Measurements from ENCODE around the gene TIMP2.

TIMP2 gene

GRCh38 chr17:78922816-78923498 is 2.2 kb downstream of the TIMP2 start:
- peak overlapping the region; percentile 86 for H3K4me3 ChIP-seq (ENCODE audit: low read depth, low read length)
- no peak for DNase-seq (ENCODE audit: low read depth, low spot score)
- TF ChIP-seq, protein P1, sequence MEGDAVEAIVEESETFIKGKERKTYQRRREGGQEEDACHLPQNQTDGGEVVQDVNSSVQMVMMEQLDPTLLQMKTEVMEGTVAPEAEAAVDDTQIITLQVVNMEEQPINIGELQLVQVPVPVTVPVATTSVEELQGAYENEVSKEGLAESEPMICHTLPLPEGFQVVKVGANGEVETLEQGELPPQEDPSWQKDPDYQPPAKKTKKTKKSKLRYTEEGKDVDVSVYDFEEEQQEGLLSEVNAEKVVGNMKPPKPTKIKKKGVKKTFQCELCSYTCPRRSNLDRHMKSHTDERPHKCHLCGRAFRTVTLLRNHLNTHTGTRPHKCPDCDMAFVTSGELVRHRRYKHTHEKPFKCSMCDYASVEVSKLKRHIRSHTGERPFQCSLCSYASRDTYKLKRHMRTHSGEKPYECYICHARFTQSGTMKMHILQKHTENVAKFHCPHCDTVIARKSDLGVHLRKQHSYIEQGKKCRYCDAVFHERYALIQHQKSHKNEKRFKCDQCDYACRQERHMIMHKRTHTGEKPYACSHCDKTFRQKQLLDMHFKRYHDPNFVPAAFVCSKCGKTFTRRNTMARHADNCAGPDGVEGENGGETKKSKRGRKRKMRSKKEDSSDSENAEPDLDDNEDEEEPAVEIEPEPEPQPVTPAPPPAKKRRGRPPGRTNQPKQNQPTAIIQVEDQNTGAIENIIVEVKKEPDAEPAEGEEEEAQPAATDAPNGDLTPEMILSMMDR (IDR thresholded peaks at IDR 0.05; ENCODE audit: insufficient read depth, low read length, missing control alignments) = no peak
- ChIA-PET CTCF (interaction anchor here (0.6 to 1.3 kb wide), 6 partner anchors 18 to 73 kb away, joined by 3 to 7 read pairs (median 4); no protein-coding TSS in a partner anchor), POLR2A (interaction anchor here (0.6 to 1.2 kb wide), 5 partner anchors 11 to 43 kb away, joined by 3 to 5 read pairs (median 3); no protein-coding TSS in a partner anchor)

DNA sequence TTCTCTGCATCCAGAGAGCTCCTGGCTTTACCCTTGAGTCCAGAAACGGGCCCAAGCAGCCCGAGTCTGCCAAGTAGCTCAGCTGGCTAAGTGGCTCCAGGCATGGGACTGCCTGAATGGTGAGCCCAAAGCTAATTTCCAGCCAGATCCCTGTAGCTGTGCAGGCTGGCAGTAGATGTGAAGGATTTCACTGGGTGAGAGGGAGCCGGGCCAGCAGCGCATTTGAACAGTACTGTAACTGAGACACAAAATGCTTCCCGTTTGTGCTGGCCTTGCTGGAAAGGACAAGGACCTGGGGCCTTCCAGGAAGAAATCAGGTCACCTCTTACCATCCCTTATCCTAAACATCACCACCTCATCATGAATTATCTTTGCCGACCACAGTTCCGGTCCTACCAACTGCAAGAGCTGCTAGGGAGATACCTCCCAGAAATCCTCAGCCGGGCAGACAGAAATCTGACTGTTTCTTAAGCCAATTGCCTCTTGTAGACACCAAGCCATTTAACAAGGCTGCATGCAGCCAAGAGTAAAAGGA is 3.7 kb downstream of the TIMP2 start:
- POLR2A ChIA-PET = interaction anchor here (0.8 to 1.9 kb wide), 4 partner anchors 8 to 38 kb away, joined by 3 to 8 read pairs (median 6); no protein-coding TSS in a partner anchor

DNA sequence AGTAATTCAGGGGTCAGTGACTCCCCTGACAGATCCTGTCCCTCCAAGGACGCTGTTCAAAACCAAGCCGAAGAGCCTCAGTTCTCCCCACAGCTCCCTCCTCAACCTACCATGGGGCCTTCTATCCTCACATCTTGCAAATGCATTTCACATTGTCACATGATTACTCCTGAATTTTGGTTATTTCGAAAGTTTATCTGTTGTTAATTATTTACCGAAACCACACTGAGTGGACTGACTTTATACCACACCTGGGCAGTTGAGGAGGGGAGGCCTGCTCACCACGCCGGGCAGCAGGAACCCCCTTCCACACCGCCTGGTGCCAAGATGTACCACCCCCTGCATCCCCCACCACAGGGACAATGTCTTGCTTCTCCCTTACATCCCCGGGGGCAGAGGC is 4.7 kb downstream of the TIMP2 start:
- ChIA-PET POLR2A (interaction anchor here (0.8 to 1.9 kb wide), 3 partner anchors 13 to 37 kb away, joined by 3 to 8 read pairs (median 7); no protein-coding TSS in a partner anchor), CTCF (interaction anchor here (0.8 to 2.2 kb wide), 5 partner anchors 10 to 55 kb away, joined by 3 to 8 read pairs (median 3); no protein-coding TSS in a partner anchor)
- H3K4me3 ChIP-seq (ENCODE audit: low read depth, low read length) = peak overlapping the region; percentile 27
- TF ChIP-seq, protein P1 (IDR thresholded peaks at IDR 0.05; ENCODE audit: insufficient read depth, low read length, missing control alignments) = no peak
- no peak for DNase-seq (ENCODE audit: low read depth, low spot score)

More for the DNA sequence above, 3.7 kb downstream of the TIMP2 start:
- TF ChIP-seq, protein P1 (IDR thresholded peaks at IDR 0.05; ENCODE audit: insufficient read depth, low read length, missing control alignments) = no peak
- CTCF ChIA-PET = interaction anchor here (1.0 to 2.2 kb wide), 4 partner anchors 11 to 56 kb away, joined by 3 to 8 read pairs (median 4); no protein-coding TSS in a partner anchor
- DNase-seq (ENCODE audit: low read depth, low spot score) = no peak
- peak overlapping the region; percentile 42 for H3K4me3 ChIP-seq (ENCODE audit: low read depth, low read length)

- peak overlapping the region; percentile 15; the same call in 1 of the 2 replicates for H3K4me3 ChIP-seq (ENCODE audit: low read depth, low read length)
- ChIA-PET CTCF (interaction anchor here (0.9 to 2.2 kb wide), 4 partner anchors 10 to 55 kb away, joined by 3 to 8 read pairs (median 4); no protein-coding TSS in a partner anchor), POLR2A (interaction anchor here (1.9 kb wide), 1 partner anchor 14 kb away, joined by 8 read pairs; no protein-coding TSS in a partner anchor)
- no peak for DNase-seq (ENCODE audit: low read depth, low spot score)
- TF ChIP-seq, protein P1 (IDR thresholded peaks at IDR 0.05; ENCODE audit: insufficient read depth, low read length, missing control alignments) = no peak
These were observed 5.2 kb downstream of the TIMP2 start for GRCh38 chr17:78919861-78920450.

DNA sequence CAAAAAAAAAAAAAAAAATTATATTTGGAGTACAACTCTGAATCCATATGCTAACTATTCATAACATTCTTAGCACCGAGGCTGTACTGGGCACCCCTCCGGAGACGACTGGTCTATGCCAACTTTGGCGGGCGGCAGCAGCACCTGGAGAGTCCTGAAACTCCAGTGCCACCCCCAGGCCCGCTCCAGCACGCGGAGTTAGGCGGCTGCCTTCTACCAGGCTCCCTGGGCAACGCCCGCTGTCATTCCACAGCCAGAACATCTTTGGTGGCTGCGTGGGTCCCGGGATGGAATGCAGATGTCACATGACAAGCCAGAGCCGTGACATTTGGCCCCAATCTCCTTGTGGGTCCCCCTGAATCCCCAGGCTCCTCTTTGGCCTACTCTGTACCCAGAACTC is 6.2 kb downstream of the TIMP2 start:
- no peak for DNase-seq (ENCODE audit: low read depth, low spot score)
- TF ChIP-seq, protein P1 (IDR thresholded peaks at IDR 0.05; ENCODE audit: insufficient read depth, low read length, missing control alignments) = no peak
- CTCF ChIA-PET = interaction anchor here (1.9 kb wide), 1 partner anchor 53 kb away, joined by 8 read pairs; no protein-coding TSS in a partner anchor
- H3K4me3 ChIP-seq (ENCODE audit: low read depth, low read length) = no peak overlapping the region
- POLR2A ChIA-PET = interaction anchor here (0.6 to 0.7 kb wide), 2 partner anchors 43 to 53 kb away, joined by 3 read pairs; no protein-coding TSS in a partner anchor

All from AG04449 (cell line).